ENCODE measurements around the gene TMEM19. TPM values are rescaled to one million over a fixed set of nuclear protein-coding genes. Genes with fewer than 3 reads are reported as not detected.

TMEM19 gene
- total and polyA plus RNA-seq, 2 of the 8 experiments (the other 6 are each of a cell fraction or from before 2014, with no cell fraction given), result 12.6 to 19.1 TPM

- no peak for TF ChIP-seq CTCF (IDR thresholded peaks at IDR 0.05; ENCODE audit: control extremely low read depth in 1 of 3, insufficient read depth in 1 of 3, low read depth in 1 of 3, low read length in 3 of 3)
- TF ChIP-seq CREB1 (IDR thresholded peaks at IDR 0.05), result no peak
- TF ChIP-seq PHF8 (conservative IDR thresholded peaks at IDR 0.05; ENCODE audit: low read depth, low read length), result no peak
- TF ChIP-seq RXRA (IDR thresholded peaks at IDR 0.05; ENCODE audit: insufficient read depth, low read depth, low read length), result no peak
Measured at GRCh38 chr12:71721783-71722505, 36.1 kb downstream of the TMEM19 start (continued).

Data from H1 (cell line).